ENCODE measurements around the gene TTYH3.

DNA sequence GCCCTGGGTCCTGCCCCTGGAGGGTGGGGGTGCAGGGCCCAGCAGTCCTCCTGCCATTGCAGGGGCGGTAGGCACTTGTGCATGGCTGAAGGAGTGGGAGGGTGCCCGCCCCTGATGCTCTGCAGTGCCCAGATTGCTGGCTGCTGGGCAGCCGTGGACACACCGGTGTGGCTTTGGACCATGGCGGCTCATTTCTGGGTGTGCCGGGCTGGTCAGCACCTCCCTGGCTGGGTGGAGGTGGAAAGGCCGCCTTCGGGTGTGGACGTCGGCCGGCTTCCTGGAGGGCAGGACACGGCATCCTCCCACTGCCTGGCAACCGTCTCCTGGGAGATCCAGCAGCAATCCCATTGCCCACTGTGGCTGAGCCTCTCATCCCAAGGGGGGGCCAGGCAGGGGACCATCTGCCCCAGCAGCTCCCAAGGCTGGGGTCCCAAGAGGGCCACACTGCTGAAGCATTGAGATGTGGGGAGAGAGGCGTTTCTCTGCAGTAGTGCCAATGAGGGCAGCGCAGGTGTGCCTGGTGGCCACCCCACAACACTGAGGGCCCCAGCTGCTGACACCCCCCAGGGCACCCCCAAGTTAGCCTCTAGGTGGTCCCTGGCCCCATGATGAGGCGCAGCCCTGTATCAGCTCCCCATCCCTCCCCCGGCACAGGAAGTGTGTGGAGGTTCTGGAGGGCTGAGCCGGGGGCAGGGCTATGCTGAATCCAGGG lies 12.9 kb downstream of the TTYH3 start:
- TF ChIP-seq, protein P1, sequence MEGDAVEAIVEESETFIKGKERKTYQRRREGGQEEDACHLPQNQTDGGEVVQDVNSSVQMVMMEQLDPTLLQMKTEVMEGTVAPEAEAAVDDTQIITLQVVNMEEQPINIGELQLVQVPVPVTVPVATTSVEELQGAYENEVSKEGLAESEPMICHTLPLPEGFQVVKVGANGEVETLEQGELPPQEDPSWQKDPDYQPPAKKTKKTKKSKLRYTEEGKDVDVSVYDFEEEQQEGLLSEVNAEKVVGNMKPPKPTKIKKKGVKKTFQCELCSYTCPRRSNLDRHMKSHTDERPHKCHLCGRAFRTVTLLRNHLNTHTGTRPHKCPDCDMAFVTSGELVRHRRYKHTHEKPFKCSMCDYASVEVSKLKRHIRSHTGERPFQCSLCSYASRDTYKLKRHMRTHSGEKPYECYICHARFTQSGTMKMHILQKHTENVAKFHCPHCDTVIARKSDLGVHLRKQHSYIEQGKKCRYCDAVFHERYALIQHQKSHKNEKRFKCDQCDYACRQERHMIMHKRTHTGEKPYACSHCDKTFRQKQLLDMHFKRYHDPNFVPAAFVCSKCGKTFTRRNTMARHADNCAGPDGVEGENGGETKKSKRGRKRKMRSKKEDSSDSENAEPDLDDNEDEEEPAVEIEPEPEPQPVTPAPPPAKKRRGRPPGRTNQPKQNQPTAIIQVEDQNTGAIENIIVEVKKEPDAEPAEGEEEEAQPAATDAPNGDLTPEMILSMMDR (IDR thresholded peaks at IDR 0.05): no peak
- TF ChIP-seq POLR2A (IDR thresholded peaks at IDR 0.05): no peak

Data from thyroid gland (tissue), 4 donors.